Stimulated activated CD8-positive, alpha-beta memory T cell treated with anti-CD3 and anti-CD28 coated beads, Interleukin-15, amount 100 ng/mL, for 48 hours (primary cell): ENCODE measurements around the gene PCNA.
"Not testable (repeated sequence)": the region's sequence is repeated elsewhere in the genome, so short reads cannot be mapped to it uniquely, and the experiment has no call there.

ENCODE experiments used
- DNase-seq, 2 donors: peaks; one replicate each; pipeline ENCODE4 v3.0.0-alpha.2; 2020; ENCODE audit warnings: low read depth in 2 of 2

Gene PCNA

GRCh38 chr20:5096463-5096862 lies 23.3 kb downstream of the PCNA start:
- DNase-seq: no peak

GRCh38 chr20:5095931-5096330 lies 23.8 kb downstream of the PCNA start:
- no peak for DNase-seq

GRCh38 chr20:5095454-5095853 lies 24.3 kb downstream of the PCNA start:
- no peak for DNase-seq

GRCh38 chr20:5092765-5093339 lies 26.9 kb downstream of the PCNA start:
- no peak for DNase-seq

- DNase-seq: no peak
Observed at GRCh38 chr20:5091902-5092301, 27.9 kb downstream of the PCNA start.

- DNase-seq: no peak
Observed at GRCh38 chr20:5090191-5090590, 29.6 kb downstream of the PCNA start.

GRCh38 chr20:5088688-5089087 lies 31.1 kb downstream of the PCNA start:
- no peak for DNase-seq

- no peak for DNase-seq
Observed at GRCh38 chr20:5085380-5085779, 34.4 kb downstream of the PCNA start.

GRCh38 chr20:5080384-5080877 lies 39.3 kb downstream of the PCNA start:
- DNase-seq: no peak

GRCh38 chr20:5078399-5078958 lies 41.3 kb downstream of the PCNA start:
- DNase-seq: peak; percentile 56 to 80

GRCh38 chr20:5077761-5078387 lies 41.9 kb downstream of the PCNA start:
- no peak for DNase-seq

GRCh38 chr20:5076913-5077312 lies 42.8 kb downstream of the PCNA start:
- DNase-seq: not testable (repeated sequence)

GRCh38 chr20:5074232-5074674 lies 45.5 kb downstream of the PCNA start:
- no peak for DNase-seq

GRCh38 chr20:5073660-5074231 lies 46.0 kb downstream of the PCNA start:
- DNase-seq: no peak

GRCh38 chr20:5072756-5073659 lies 46.8 kb downstream of the PCNA start:
- no peak for DNase-seq

GRCh38 chr20:5071942-5072341 lies 47.8 kb downstream of the PCNA start:
- not testable (repeated sequence) for DNase-seq

- DNase-seq: no peak
Observed at GRCh38 chr20:5070570-5070969, 49.2 kb downstream of the PCNA start.

GRCh38 chr20:5070081-5070480 lies 49.7 kb downstream of the PCNA start:
- no peak for DNase-seq

GRCh38 chr20:5069141-5069806 lies 50.5 kb downstream of the PCNA start:
- DNase-seq: no peak

GRCh38 chr20:5067877-5068645 lies 51.7 kb downstream of the PCNA start:
- no peak for DNase-seq
